AG04449 (cell line): Measurements from ENCODE around the gene ATP2C2.
"Not testable (repeated sequence)": the region's sequence is repeated elsewhere in the genome, so short reads cannot be mapped to it uniquely, and the experiment has no call there.

ENCODE experiments used
- CTCF ChIA-PET: fragments of 350-600 bp; formaldehyde crosslinking; extraction: SDS; loops from one replicate; lab custom pipeline; 2021; ENCODE audit warnings: antibody characterized with exemption; lab: Yijun Ruan, JAX
- POLR2A ChIA-PET: fragments of 400-600, 350-600 bp; formaldehyde crosslinking; extraction: SDS; loops from one replicate; lab custom pipeline; 2020; ENCODE audit warnings: antibody characterized with exemption, inconsistent platforms; lab: Yijun Ruan, JAX
- DNase-seq: peaks from one replicate; pipeline ENCODE4 v3.0.0-alpha.2; 2010; ENCODE audit warnings: low read depth, low spot score
- H3K4me3 ChIP-seq: 2 replicates; pipeline ENCODE4 v1.5.1; 2011; ENCODE audit warnings: low read depth, mild to moderate bottlenecking, control low read depth, low read length
- CTCF ChIP-seq: IDR thresholded peaks from one replicate; pipeline ENCODE4 v1.5.1; 2011; ENCODE audit warnings: mild to moderate bottlenecking, moderate library complexity, low read length, control low read depth, inconsistent platforms; ENCODE audit not compliant: insufficient read depth; ENCODE audit errors: missing control alignments

Gene ATP2C2

GRCh38 chr16:84329843-84330684, 38.3 kb upstream of the ATP2C2 start:
- no peak for DNase-seq
- H3K4me3 ChIP-seq, result no peak overlapping the region
- POLR2A ChIA-PET, result no interaction called here
- TF ChIP-seq CTCF, result no peak
- CTCF ChIA-PET, result interaction anchor here (0.8 kb wide), 1 partner anchor 53 kb away, joined by 3 read pairs; no protein-coding TSS in a partner anchor

GRCh38 chr16:84330685-84331050, 37.7 kb upstream of the ATP2C2 start:
- no peak for TF ChIP-seq CTCF
- ChIA-PET CTCF (interaction anchor here (0.8 kb wide), 1 partner anchor 53 kb away, joined by 3 read pairs; no protein-coding TSS in a partner anchor), POLR2A (no interaction called here)
- H3K4me3 ChIP-seq, result no peak overlapping the region
- DNase-seq, result no peak

- no peak for DNase-seq
- ChIA-PET CTCF (no interaction called here), POLR2A (no interaction called here)
- no peak for TF ChIP-seq CTCF
- H3K4me3 ChIP-seq, result no peak overlapping the region
Observed at GRCh38 chr16:84331998-84332780, 36.1 kb upstream of the ATP2C2 start.

GRCh38 chr16:84332975-84333684, 35.2 kb upstream of the ATP2C2 start:
- no peak for TF ChIP-seq CTCF
- POLR2A ChIA-PET, result no interaction called here
- no peak overlapping the region for H3K4me3 ChIP-seq
- CTCF ChIA-PET, result no interaction called here
- DNase-seq, result no peak

GRCh38 chr16:84334058-84334457, 34.3 kb upstream of the ATP2C2 start:
- H3K4me3 ChIP-seq, result no peak overlapping the region
- ChIA-PET CTCF (no interaction called here), POLR2A (no interaction called here)
- TF ChIP-seq CTCF, result no peak
- DNase-seq, result no peak

- no peak for DNase-seq
- ChIA-PET CTCF (no interaction called here), POLR2A (no interaction called here)
- no peak overlapping the region for H3K4me3 ChIP-seq
- no peak for TF ChIP-seq CTCF
Observed at GRCh38 chr16:84334482-84334881, 33.9 kb upstream of the ATP2C2 start.

- POLR2A ChIA-PET, DNase-seq, H3K4me3 ChIP-seq, CTCF ChIA-PET: not testable (repeated sequence)
Observed at GRCh38 chr16:84337236-84337635, 31.1 kb upstream of the ATP2C2 start.
